Measurements from ENCODE around the gene MSMB. TPM values are rescaled to one million over a fixed set of nuclear protein-coding genes. Genes with fewer than 3 reads are reported as not detected.
A peak's percentile ranks its signal among the peaks of the same experiment; 100 is the strongest.
"Not testable (repeated sequence)": the region's sequence is repeated elsewhere in the genome, so short reads cannot be mapped to it uniquely, and the experiment has no call there.

Gene MSMB
- total RNA-seq, 1 experiment from 2014 or later: not detected

DNA sequence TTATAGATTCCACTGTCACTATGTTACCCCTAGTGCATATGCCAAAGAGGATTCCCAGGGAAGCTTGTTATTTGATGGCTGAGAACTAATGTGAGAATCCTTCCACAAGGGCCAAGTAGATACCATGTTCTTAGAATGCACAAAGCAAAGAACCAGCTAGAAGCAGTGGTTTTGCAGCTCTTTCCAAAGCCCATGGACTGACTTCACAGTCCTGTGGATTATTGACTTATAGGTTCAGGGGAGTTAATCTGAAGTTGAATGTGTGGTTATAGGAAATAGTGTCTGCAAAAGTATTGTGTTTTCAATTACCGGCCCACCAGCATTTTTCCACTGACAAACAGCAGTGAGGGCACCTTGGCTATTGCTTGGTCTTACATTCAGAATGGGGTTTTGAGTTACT lies 45.5 kb downstream of the MSMB start:
- no peaks in the 10 kb centered on the region for H3K9me3 Mint-ChIP-seq (ENCODE audit: unreplicated experiment)
- TF ChIP-seq CTCF (IDR thresholded peaks at IDR 0.05; ENCODE audit: unreplicated experiment): no peak
- DNase-seq (ENCODE audit: unreplicated experiment): no peak
- no peak overlapping the region for H3K4me3 Mint-ChIP-seq (ENCODE audit: unreplicated experiment)
- CTCF ChIA-PET: interaction anchor here (1.6 kb wide), 1 partner anchor 28 kb away, joined by 8 read pairs; no protein-coding TSS in a partner anchor
- peaks cover 94% of the 10 kb centered on the region for H3K36me3 Mint-ChIP-seq (ENCODE audit: insufficient read depth, unreplicated experiment)
- H3K27ac Mint-ChIP-seq (ENCODE audit: low read depth, unreplicated experiment): no peak overlapping the region
- H3K4me1 Mint-ChIP-seq (ENCODE audit: insufficient read depth, unreplicated experiment): no peaks in the 10 kb centered on the region
- no TSS peak for BruUV-seq (replicated peaks)
- intact Hi-C loops (cut with micrococcal nuclease): no loop called here
- no peaks in the 10 kb centered on the region for H3K27me3 Mint-ChIP-seq (ENCODE audit: insufficient read depth, unreplicated experiment)
- POLR2A ChIA-PET: no interaction called here

- intact Hi-C loops (cut with micrococcal nuclease); POLR2A ChIA-PET; BruUV-seq (replicated peaks); H3K27ac Mint-ChIP-seq (ENCODE audit: low read depth, unreplicated experiment); CTCF ChIA-PET; H3K27me3 Mint-ChIP-seq (ENCODE audit: insufficient read depth, unreplicated experiment); H3K4me3 Mint-ChIP-seq (ENCODE audit: unreplicated experiment); DNase-seq (ENCODE audit: unreplicated experiment); H3K9me3 Mint-ChIP-seq (ENCODE audit: unreplicated experiment); H3K4me1 Mint-ChIP-seq (ENCODE audit: insufficient read depth, unreplicated experiment): not testable (repeated sequence)
- peaks cover 88% of the 10 kb centered on the region for H3K36me3 Mint-ChIP-seq (ENCODE audit: insufficient read depth, unreplicated experiment)
Measured at GRCh38 chr10:45999955-46000354, 46.1 kb downstream of the MSMB start.

DNA sequence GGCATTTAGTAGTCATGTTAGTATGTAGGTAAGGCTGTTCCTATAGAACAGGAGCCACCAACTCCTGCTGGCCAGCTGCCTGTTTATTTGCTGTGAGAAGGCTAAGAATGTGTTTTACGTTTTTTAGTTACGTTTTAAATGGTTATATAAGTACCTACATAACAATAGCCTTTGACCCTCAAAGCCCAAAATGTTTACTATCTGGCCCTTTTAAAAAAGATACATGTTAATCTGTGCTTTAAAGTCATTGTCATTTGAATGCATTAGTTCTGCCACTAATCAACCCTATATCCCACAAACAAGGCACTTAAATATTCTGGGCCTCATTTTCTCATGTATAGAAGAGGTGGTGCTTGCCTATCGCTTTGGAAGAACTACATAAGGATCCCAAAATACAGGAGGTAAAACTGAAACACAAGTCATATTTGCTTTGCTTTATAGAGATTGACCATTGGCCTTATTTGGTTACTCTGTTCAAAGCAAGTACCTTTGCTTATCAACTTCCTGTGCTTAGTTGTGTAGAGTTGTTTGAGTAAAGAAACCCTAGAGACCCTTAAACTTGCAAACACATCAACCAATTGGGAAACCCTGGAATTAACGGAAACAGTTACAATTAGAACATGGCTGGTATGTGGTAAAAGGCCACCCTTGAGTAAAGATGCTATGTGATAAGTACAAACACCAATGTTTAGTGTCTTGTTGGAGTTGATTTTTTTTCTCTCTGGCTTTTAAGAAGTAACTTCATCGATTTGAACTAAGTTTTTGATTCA lies 47.9 kb downstream of the MSMB start:
- BruUV-seq (replicated peaks): no TSS peak
- Mint-ChIP-seq H3K9me3 (ENCODE audit: unreplicated experiment) (no peaks in the 10 kb centered on the region), H3K27me3 (ENCODE audit: insufficient read depth, unreplicated experiment) (no peaks in the 10 kb centered on the region), H3K27ac (ENCODE audit: low read depth, unreplicated experiment) (no peak overlapping the region), H3K36me3 (ENCODE audit: insufficient read depth, unreplicated experiment) (peaks cover 80% of the 10 kb centered on the region), H3K4me1 (ENCODE audit: insufficient read depth, unreplicated experiment) (peaks cover 5% of the 10 kb centered on the region), H3K4me3 (ENCODE audit: unreplicated experiment) (no peak overlapping the region)
- ChIA-PET CTCF (interaction anchor here (0.5 kb wide), 2 partner anchors 28 to 1069 kb away, joined by 3 read pairs; no protein-coding TSS in a partner anchor), POLR2A (interaction anchor here (1.0 kb wide), 1 partner anchor 9 kb away, joined by 5 read pairs; no protein-coding TSS in a partner anchor)
- DNase-seq (ENCODE audit: unreplicated experiment): no peak
- TF ChIP-seq CTCF (IDR thresholded peaks at IDR 0.05; ENCODE audit: unreplicated experiment): no peak
- intact Hi-C loops (cut with micrococcal nuclease): no loop called here

- TF ChIP-seq CTCF (IDR thresholded peaks at IDR 0.05; ENCODE audit: unreplicated experiment): no peak
- Mint-ChIP-seq H3K9me3 (ENCODE audit: unreplicated experiment) (no peaks in the 10 kb centered on the region), H3K27me3 (ENCODE audit: insufficient read depth, unreplicated experiment) (no peaks in the 10 kb centered on the region), H3K4me1 (ENCODE audit: insufficient read depth, unreplicated experiment) (peaks cover 5% of the 10 kb centered on the region), H3K36me3 (ENCODE audit: insufficient read depth, unreplicated experiment) (peaks cover 80% of the 10 kb centered on the region), H3K27ac (ENCODE audit: low read depth, unreplicated experiment) (no peak overlapping the region), H3K4me3 (ENCODE audit: unreplicated experiment) (no peak overlapping the region)
- DNase-seq (ENCODE audit: unreplicated experiment): no peak
- POLR2A ChIA-PET: interaction anchor here (1.0 kb wide), 1 partner anchor 9 kb away, joined by 5 read pairs; no protein-coding TSS in a partner anchor
- BruUV-seq (replicated peaks): no TSS peak
- intact Hi-C loops (cut with micrococcal nuclease): no loop called here
- CTCF ChIA-PET: no interaction called here
Measured at GRCh38 chr10:45997557-45997956, 48.5 kb downstream of the MSMB start.

GRCh38 chr10:45985590-45985989 lies 60.5 kb downstream of the MSMB start:
- peaks cover 35% of the 10 kb centered on the region for H3K36me3 Mint-ChIP-seq (ENCODE audit: insufficient read depth, unreplicated experiment)
- BruUV-seq (replicated peaks); POLR2A ChIA-PET; intact Hi-C loops (cut with micrococcal nuclease); DNase-seq (ENCODE audit: unreplicated experiment); H3K4me1 Mint-ChIP-seq (ENCODE audit: insufficient read depth, unreplicated experiment); H3K4me3 Mint-ChIP-seq (ENCODE audit: unreplicated experiment); H3K27me3 Mint-ChIP-seq (ENCODE audit: insufficient read depth, unreplicated experiment); H3K9me3 Mint-ChIP-seq (ENCODE audit: unreplicated experiment); CTCF ChIA-PET: not testable (repeated sequence)
- H3K27ac Mint-ChIP-seq (ENCODE audit: low read depth, unreplicated experiment): peak overlapping the region; percentile 11

DNA sequence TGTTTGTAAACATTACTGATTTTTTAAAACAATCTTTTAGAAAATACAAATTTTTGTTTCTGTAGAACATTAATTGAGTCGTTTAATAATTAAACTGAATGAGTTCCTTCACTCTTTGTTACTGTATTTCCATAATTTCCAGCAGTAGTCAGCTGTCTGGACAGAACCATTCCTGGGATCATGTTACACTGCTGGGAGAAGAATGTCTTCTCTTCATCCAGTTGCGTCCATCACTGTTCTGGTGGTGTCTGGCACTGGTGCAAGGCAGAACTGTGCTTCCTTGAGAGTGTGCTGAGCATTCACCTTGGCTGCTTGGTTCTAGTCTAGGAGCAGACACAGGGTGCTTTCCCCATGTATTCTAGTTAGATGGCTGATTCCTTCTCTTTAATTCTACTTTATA lies 61.6 kb downstream of the MSMB start:
- H3K4me3 Mint-ChIP-seq (ENCODE audit: unreplicated experiment); H3K9me3 Mint-ChIP-seq (ENCODE audit: unreplicated experiment); H3K27me3 Mint-ChIP-seq (ENCODE audit: insufficient read depth, unreplicated experiment); intact Hi-C loops (cut with micrococcal nuclease); DNase-seq (ENCODE audit: unreplicated experiment); CTCF ChIA-PET; POLR2A ChIA-PET; BruUV-seq (replicated peaks); H3K27ac Mint-ChIP-seq (ENCODE audit: low read depth, unreplicated experiment); H3K4me1 Mint-ChIP-seq (ENCODE audit: insufficient read depth, unreplicated experiment): not testable (repeated sequence)
- H3K36me3 Mint-ChIP-seq (ENCODE audit: insufficient read depth, unreplicated experiment): peaks cover 27% of the 10 kb centered on the region
